HEK293T (cell line): ENCODE measurements around the gene DPP7.

Source experiments
- ARNT ChIP-seq: fragments of 450-650 bp; IDR thresholded peaks from 2 replicates; pipeline ENCODE4 v1.6.1; 2017; ENCODE audit warnings: mild to moderate bottlenecking
- BHLHE40 ChIP-seq: fragments of 450-650 bp; IDR thresholded peaks from 2 replicates; pipeline ENCODE4 v1.6.1; 2016; ENCODE audit warnings: mild to moderate bottlenecking, moderate library complexity, borderline replicate concordance
- FOXK2 ChIP-seq: fragments of 450-650 bp; IDR thresholded peaks from 2 replicates; pipeline ENCODE4 v1.6.1; 2016; ENCODE audit warnings: mild to moderate bottlenecking
- FOXM1 ChIP-seq: fragments of 450-650 bp; IDR thresholded peaks from 2 replicates; pipeline ENCODE4 v1.6.1; 2017; ENCODE audit warnings: mild to moderate bottlenecking, borderline replicate concordance
- HDGF ChIP-seq: fragments of 450-650 bp; IDR thresholded peaks from 2 replicates; pipeline ENCODE4 v1.6.1; 2017; ENCODE audit warnings: antibody characterized with exemption, borderline replicate concordance
- L3MBTL2 ChIP-seq: fragments of 450-650 bp; conservative IDR thresholded peaks from 2 replicates; pipeline ENCODE4 v1.6.1; 2016; ENCODE audit warnings: mild to moderate bottlenecking
- NFRKB ChIP-seq: fragments of 450-650 bp; IDR thresholded peaks from 2 replicates; pipeline ENCODE4 v1.6.1; 2016; ENCODE audit warnings: mild to moderate bottlenecking, moderate library complexity
- SP1 ChIP-seq: fragments of 450-650 bp; IDR thresholded peaks from 2 replicates; pipeline ENCODE4 v1.6.1; 2017
- SUZ12 ChIP-seq: fragments of 450-650 bp; IDR thresholded peaks from 2 replicates; pipeline ENCODE4 v1.6.1; 2016; ENCODE audit warnings: mild to moderate bottlenecking
- TARDBP ChIP-seq: fragments of 450-650 bp; IDR thresholded peaks from 2 replicates; pipeline ENCODE4 v1.6.1; 2016
- TF ChIP-seq, protein P1 (sequence below): fragments of 450-650 bp; IDR thresholded peaks from 2 replicates; pipeline ENCODE4 v1.6.1; 2016

- no peak for TF ChIP-seq TARDBP
- no peak for TF ChIP-seq FOXM1
- TF ChIP-seq NFRKB = no peak
- TF ChIP-seq, protein P1, sequence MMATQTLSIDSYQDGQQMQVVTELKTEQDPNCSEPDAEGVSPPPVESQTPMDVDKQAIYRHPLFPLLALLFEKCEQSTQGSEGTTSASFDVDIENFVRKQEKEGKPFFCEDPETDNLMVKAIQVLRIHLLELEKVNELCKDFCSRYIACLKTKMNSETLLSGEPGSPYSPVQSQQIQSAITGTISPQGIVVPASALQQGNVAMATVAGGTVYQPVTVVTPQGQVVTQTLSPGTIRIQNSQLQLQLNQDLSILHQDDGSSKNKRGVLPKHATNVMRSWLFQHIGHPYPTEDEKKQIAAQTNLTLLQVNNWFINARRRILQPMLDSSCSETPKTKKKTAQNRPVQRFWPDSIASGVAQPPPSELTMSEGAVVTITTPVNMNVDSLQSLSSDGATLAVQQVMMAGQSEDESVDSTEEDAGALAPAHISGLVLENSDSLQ = no peak
- TF ChIP-seq L3MBTL2 = no peak
- TF ChIP-seq HDGF = no peak
- TF ChIP-seq SUZ12 = no peak
- TF ChIP-seq SP1 = no peak
- TF ChIP-seq FOXK2 = no peak
- TF ChIP-seq BHLHE40 = no peak
- TF ChIP-seq ARNT = no peak
Measured at GRCh38 chr9:137109250-137110146, 5.0 kb downstream of the DPP7 start.
